BJ (cell line): ENCODE results near the gene RSL1D1. TPM values are rescaled to one million over a fixed set of nuclear protein-coding genes. Genes with fewer than 3 reads are reported as not detected.
A peak's percentile ranks its signal among the peaks of the same experiment; 100 is the strongest.

Experiments used
- CTCF ChIA-PET: fragments of 350-600 bp; formaldehyde crosslinking; extraction: SDS; loops from one replicate; lab custom pipeline; 2021; ENCODE audit warnings: antibody characterized with exemption, inconsistent platforms; lab: Yijun Ruan, JAX
- POLR2A ChIA-PET: fragments of 300-600 bp; sonication (Branson Sonifier 250); formaldehyde crosslinking; extraction: SDS; loops from one replicate; lab custom pipeline; 2021; ENCODE audit warnings: antibody characterized with exemption; lab: Charles Lee
- DNase-seq: peaks from one replicate; pipeline ENCODE4 v3.0.0-alpha.2; 2011; ENCODE audit warnings: low read depth
- H3K27me3 ChIP-seq: 2 replicates; pipeline ENCODE4 v1.6.0; 2011; ENCODE audit warnings: low read length; ENCODE audit not compliant: control insufficient read depth, insufficient read depth
- H3K36me3 ChIP-seq: 2 replicates; pipeline ENCODE4 v1.5.1; 2011; ENCODE audit warnings: low read length; ENCODE audit not compliant: control insufficient read depth, insufficient read depth
- H3K4me3 ChIP-seq: 2 replicates; pipeline ENCODE4 v1.5.1; 2011; ENCODE audit warnings: low read depth, mild to moderate bottlenecking, control low read depth, low read length
- polyA plus RNA-seq: library from polyadenylated mRNA; depleted of rRNA; stranded (reverse); fragments of >200 nt; gene quantifications from 2 replicates; pipeline ENCODE4 v1.2.3, GENCODE V29; 2011
- TF ChIP-seq, protein P1 (sequence below): IDR thresholded peaks from 2 replicates; pipeline ENCODE4 v1.5.1; 2011; ENCODE audit warnings: low read depth, mild to moderate bottlenecking, control low read depth, inconsistent platforms, low read length, moderate library complexity; ENCODE audit not compliant: insufficient read depth

RSL1D1 gene
- polyA plus RNA-seq, 1 experiment: 36.4 TPM

DNA sequence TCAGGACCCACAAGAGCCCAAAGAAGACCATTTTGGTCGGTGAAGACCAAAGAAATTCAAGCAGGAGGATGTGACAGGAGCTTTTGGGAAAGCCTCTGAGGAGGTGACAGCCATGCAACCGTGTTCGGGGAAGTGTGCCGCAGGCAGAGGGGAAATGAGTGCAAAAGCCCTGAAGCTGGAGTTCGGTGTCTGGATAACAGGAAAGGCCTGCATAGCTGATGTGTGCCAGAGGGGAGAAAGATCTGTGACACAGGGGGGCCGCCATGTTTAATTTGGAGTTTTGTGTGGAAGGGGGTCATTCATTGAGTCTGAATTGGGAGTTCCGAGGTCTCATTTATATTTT lies 53.4 kb downstream of the RSL1D1 start:
- H3K4me3 ChIP-seq: peak overlapping the region; percentile 68
- H3K36me3 ChIP-seq: no peaks in the 10 kb centered on the region
- POLR2A ChIA-PET: interaction anchor here (0.9 to 1.1 kb wide), 2 partner anchors 55 to 158 kb away, joined by 3 to 6 read pairs; partner anchors contain the start of gene TXNDC11
- no peak for DNase-seq
- H3K27me3 ChIP-seq: no peaks in the 10 kb centered on the region
- TF ChIP-seq, protein P1, sequence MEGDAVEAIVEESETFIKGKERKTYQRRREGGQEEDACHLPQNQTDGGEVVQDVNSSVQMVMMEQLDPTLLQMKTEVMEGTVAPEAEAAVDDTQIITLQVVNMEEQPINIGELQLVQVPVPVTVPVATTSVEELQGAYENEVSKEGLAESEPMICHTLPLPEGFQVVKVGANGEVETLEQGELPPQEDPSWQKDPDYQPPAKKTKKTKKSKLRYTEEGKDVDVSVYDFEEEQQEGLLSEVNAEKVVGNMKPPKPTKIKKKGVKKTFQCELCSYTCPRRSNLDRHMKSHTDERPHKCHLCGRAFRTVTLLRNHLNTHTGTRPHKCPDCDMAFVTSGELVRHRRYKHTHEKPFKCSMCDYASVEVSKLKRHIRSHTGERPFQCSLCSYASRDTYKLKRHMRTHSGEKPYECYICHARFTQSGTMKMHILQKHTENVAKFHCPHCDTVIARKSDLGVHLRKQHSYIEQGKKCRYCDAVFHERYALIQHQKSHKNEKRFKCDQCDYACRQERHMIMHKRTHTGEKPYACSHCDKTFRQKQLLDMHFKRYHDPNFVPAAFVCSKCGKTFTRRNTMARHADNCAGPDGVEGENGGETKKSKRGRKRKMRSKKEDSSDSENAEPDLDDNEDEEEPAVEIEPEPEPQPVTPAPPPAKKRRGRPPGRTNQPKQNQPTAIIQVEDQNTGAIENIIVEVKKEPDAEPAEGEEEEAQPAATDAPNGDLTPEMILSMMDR: no peak
- CTCF ChIA-PET: interaction anchor here (0.8 to 3.8 kb wide), 21 partner anchors 9 to 396 kb away, joined by 3 to 24 read pairs (median 4); partner anchors contain the start of gene TXNDC11

DNA sequence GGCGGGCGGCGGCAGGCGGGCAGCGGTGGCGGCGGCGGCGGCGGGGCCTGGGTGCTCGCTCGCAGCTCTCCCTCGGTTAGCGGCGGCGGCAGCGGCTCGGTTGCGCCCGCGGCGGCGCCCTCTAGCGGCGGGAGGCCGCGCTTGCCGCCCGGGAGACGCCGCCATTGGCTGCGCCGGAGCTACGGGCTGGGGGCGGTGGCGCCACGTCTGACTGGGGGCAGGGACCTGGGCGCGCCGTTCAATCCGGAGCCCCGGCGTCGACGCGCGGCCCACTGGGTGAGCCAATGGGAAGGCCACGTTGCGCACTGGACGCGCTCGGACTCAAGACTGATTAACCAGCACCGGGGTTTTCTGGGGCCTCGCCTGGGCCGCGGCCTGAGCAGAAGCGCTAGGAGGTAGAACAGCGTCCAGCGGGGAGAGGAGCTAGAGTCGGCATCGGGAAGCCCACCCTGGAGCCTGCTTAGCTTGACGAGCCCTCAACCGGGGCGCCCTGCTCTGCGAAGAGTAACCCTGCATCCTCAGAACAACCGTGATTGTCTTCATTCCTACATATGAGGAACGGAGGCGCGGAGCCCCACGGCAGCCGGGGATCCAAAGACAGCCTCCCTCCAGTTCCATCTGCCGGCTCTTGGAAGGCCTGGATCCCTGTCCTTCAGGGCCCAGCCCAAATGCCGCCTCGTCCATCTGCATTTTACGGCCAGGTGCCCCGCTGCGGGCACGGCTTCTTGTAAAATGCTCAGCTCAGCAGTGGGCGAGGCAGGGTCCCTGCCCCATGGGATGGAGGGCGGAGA lies 54.0 kb downstream of the RSL1D1 start, which contains the start of gene ZC3H7A:
Gene ZC3H7A, minus strand, starts transcription at position 93 of the 791 bp plus-strand sequence. CDS start 14,904 bp downstream, outside the sequence.
- POLR2A ChIA-PET: interaction anchor here (0.6 to 1.1 kb wide), 3 partner anchors 16 to 55 kb away, joined by 3 to 6 read pairs (median 3); partner anchors contain the start of gene TXNDC11
- H3K36me3 ChIP-seq: no peaks in the 10 kb centered on the region
- CTCF ChIA-PET: interaction anchor here (0.6 to 3.8 kb wide), 22 partner anchors 9 to 395 kb away, joined by 3 to 24 read pairs (median 4); partner anchors contain the start of gene TXNDC11
- TF ChIP-seq, protein P1: 0 out of 2 replicates have a peak, but pooled peaks have one; percentile 17
- peak; percentile 75 for DNase-seq
- H3K27me3 ChIP-seq: no peaks in the 10 kb centered on the region
- peak within 1 kb of the TSS; percentile 85 for H3K4me3 ChIP-seq

DNA sequence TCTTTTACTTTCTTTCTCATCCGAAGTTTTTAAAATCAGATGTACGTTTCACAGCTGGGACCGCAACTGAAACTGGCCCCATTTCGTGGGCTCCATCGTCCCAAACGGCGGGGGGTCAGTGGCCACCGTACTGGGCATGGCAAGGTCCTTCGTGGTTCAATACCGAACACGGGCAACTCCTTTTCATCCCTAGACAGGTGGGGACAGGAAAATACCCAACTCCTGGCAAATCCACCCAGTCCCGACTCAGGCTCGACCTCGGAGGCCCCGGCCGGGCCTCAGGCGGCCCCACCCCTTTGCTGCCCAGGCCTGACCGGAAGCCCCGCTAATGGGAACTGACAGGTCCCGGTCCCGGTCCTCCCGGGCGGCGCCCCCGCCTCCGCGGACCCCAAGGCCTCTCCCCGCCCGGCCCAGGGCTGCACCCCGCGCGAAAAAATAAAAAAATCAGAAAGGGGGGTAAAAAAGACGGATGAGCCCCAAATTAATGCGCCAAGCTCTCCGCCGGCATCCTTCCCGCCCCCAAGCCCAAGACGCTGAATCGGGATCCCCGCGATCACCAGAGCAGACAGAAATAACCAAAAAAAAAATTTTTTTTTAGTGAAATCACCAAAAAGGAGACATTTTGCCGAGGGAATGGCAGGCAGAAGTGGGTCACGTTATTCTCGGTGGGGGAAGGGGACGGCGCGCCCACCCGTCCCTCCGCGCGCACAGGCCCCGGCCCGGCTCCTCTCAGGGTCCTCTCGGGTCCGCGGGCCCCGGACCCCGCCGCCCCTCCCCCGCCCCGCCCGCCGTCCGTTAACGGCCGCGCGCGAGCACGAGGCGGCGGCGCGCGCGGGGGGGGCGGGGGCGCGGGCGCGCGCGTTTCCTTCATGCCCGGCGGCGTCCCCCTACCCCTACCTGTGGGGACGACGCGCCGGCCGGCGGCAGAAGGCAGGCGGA lies 54.8 kb downstream of the RSL1D1 start:
- Histone ChIP-seq H3K27me3 (no peaks in the 10 kb centered on the region), H3K36me3 (no peaks in the 10 kb centered on the region), H3K4me3 (peak overlapping the region; percentile 85)
- TF ChIP-seq, protein P1: no peak
- POLR2A ChIA-PET: interaction anchor here (0.6 to 1.1 kb wide), 3 partner anchors 15 to 54 kb away, joined by 3 to 6 read pairs (median 3); partner anchors contain the start of gene TXNDC11
- no peak for DNase-seq
- CTCF ChIA-PET: interaction anchor here (0.8 to 3.8 kb wide), 15 partner anchors 10 to 394 kb away, joined by 3 to 24 read pairs (median 5); partner anchors contain the start of gene TXNDC11

DNA sequence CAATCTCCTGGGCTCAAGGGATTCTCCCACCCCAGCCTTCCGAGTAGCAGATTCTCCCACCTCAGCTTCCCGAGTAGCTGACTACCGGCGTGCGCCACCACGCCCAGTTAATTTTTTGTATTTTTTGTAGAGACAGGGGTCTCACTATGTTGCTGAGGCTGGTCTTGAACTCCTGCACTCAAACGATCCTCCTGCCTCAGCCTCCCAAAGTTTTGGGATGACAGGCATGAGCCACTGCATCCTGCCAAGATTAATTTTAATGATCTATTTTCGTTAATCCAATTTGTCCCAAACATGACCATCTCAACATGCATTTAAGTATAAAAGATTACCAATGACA lies 55.5 kb downstream of the RSL1D1 start:
- Histone ChIP-seq H3K27me3 (no peaks in the 10 kb centered on the region), H3K36me3 (no peaks in the 10 kb centered on the region), H3K4me3 (peak overlapping the region; percentile 85)
- TF ChIP-seq, protein P1: no peak
- ChIA-PET CTCF (interaction anchor here (0.8 to 3.8 kb wide), 5 partner anchors 9 to 59 kb away, joined by 3 to 24 read pairs (median 12); partner anchors contain the start of gene TXNDC11), POLR2A (no interaction called here)
- DNase-seq: no peak
